OCI-LY1 (cell line): ENCODE measurements around the gene SLC17A9.

Experiments
- H2AFZ ChIP-seq: fragments of 200-600 bp; sonication (generic), shearing (Covaris generic); 2 replicates; pipeline ENCODE4 v1.6.0; 2014; ENCODE audit warnings: antibody characterized with exemption, mild to moderate bottlenecking, low read length
- H3F3A ChIP-seq: fragments of 200-600 bp; sonication (generic), shearing (Covaris generic); 2 replicates; pipeline ENCODE4 v1.6.0; 2014; ENCODE audit warnings: mild to moderate bottlenecking, antibody characterized with exemption, low read length, moderate library complexity; ENCODE audit not compliant: insufficient read depth
- H3K27ac ChIP-seq: fragments of 200-600 bp; sonication (generic); 2 replicates; pipeline ENCODE4 v1.5.1; 2014; ENCODE audit warnings: low read length, mixed run types, mild to moderate bottlenecking, low read depth; ENCODE audit not compliant: poor library complexity, severe bottlenecking
- H3K27me3 ChIP-seq: fragments of 200-600 bp; sonication (generic); 2 replicates; pipeline ENCODE4 v1.6.0; 2014; ENCODE audit warnings: antibody characterized with exemption, mild to moderate bottlenecking, low read length, moderate library complexity; ENCODE audit not compliant: insufficient read depth
- H3K36me3 ChIP-seq: fragments of 200-600 bp; sonication (generic); 2 replicates; pipeline ENCODE4 v1.6.1; 2014; ENCODE audit warnings: mild to moderate bottlenecking, antibody characterized with exemption, low read length, moderate library complexity, mixed read lengths; ENCODE audit not compliant: insufficient read depth
- H3K4me1 ChIP-seq: fragments of 200-600 bp; sonication (generic); 2 replicates; pipeline ENCODE4 v1.5.1; 2014; ENCODE audit warnings: mild to moderate bottlenecking, low read length, moderate library complexity; ENCODE audit not compliant: insufficient read depth, severe bottlenecking
- H3K4me2 ChIP-seq: fragments of 200-600 bp; sonication (generic), shearing (Covaris generic); 2 replicates; pipeline ENCODE4 v1.6.1; 2014; ENCODE audit warnings: low read length
- H3K4me3 ChIP-seq: fragments of 200-600 bp; sonication (generic); 2 replicates; pipeline ENCODE4 v1.5.1; 2014; ENCODE audit warnings: low read length, low read depth, mild to moderate bottlenecking, mixed read lengths; ENCODE audit not compliant: poor library complexity, severe bottlenecking
- H3K79me2 ChIP-seq: fragments of 200-600 bp; shearing (Covaris generic); 2 replicates; pipeline ENCODE4 v1.6.1; 2016; ENCODE audit warnings: mixed run types, low read length, mixed read lengths; ENCODE audit not compliant: insufficient read depth
- H3K9ac ChIP-seq: fragments of 200-600 bp; sonication (generic), shearing (Covaris generic); 2 replicates; pipeline ENCODE4 v1.6.1; 2014; ENCODE audit warnings: mild to moderate bottlenecking, low read length, mixed read lengths
- H3K9me2 ChIP-seq: fragments of 200-600 bp; sonication (generic), shearing (Covaris generic); 2 replicates; pipeline ENCODE4 v1.6.1; 2014; ENCODE audit warnings: low read depth, mild to moderate bottlenecking, low read length, mixed read lengths
- H3K9me3 ChIP-seq: fragments of 200-600 bp; shearing (Covaris generic); 2 replicates; pipeline ENCODE4 v1.6.1; 2014; ENCODE audit warnings: low read length, mixed read lengths
- H4K20me1 ChIP-seq: fragments of 200-600 bp; sonication (generic), shearing (Covaris generic); 2 replicates; pipeline ENCODE4 v1.6.0; 2016; ENCODE audit warnings: mild to moderate bottlenecking, low read length; ENCODE audit not compliant: insufficient read depth
- CTCF ChIP-seq: fragments of 200-600 bp; sonication (generic), shearing (Covaris generic); IDR thresholded peaks from 2 replicates; pipeline ENCODE4 v1.5.1; 2017; ENCODE audit warnings: mild to moderate bottlenecking, antibody characterized with exemption, low read length, moderate library complexity, mixed read lengths
- EZH2 ChIP-seq: fragments of 200-600 bp; sonication (generic), shearing (Covaris generic); IDR thresholded peaks from 2 replicates; pipeline ENCODE4 v1.8.0; 2017; ENCODE audit warnings: borderline replicate concordance, mixed run types, mild to moderate bottlenecking, antibody characterized with exemption, low read length, moderate library complexity, mixed read lengths

SLC17A9 gene

GRCh38 chr20:63014287-63014686 is 61.8 kb downstream of the SLC17A9 start:
- peaks cover 21% of the 10 kb centered on the region for H3K9me3 ChIP-seq
- no peak overlapping the region for H3K9ac ChIP-seq
- no peak overlapping the region for H3K4me3 ChIP-seq
- H3K79me2 ChIP-seq, result no peaks in the 10 kb centered on the region
- no peaks in the 10 kb centered on the region for H3K9me2 ChIP-seq
- H3K27ac ChIP-seq, result no peak overlapping the region
- H3F3A ChIP-seq, result no peaks in the 10 kb centered on the region
- H4K20me1 ChIP-seq, result no peaks in the 10 kb centered on the region
- TF ChIP-seq CTCF, result no peak
- peaks cover 19% of the 10 kb centered on the region for H3K4me1 ChIP-seq
- peaks cover 3% of the 10 kb centered on the region; the same call in 1 of the 2 replicates for H3K36me3 ChIP-seq
- peaks cover 31% of the 10 kb centered on the region; the same call in 1 of the 2 replicates for H3K27me3 ChIP-seq
- H2AFZ ChIP-seq, result no peak overlapping the region
- no peak overlapping the region for H3K4me2 ChIP-seq

- no peak overlapping the region for H3K4me2 ChIP-seq
- TF ChIP-seq EZH2, result no peak
- H3K27ac ChIP-seq, result no peak overlapping the region
- H3K9me2 ChIP-seq, result no peaks in the 10 kb centered on the region
- H3K4me3 ChIP-seq, result no peak overlapping the region
- no peaks in the 10 kb centered on the region for H3F3A ChIP-seq
- no peaks in the 10 kb centered on the region for H3K79me2 ChIP-seq
- H4K20me1 ChIP-seq, result no peaks in the 10 kb centered on the region
- H3K4me1 ChIP-seq, result peaks cover 14% of the 10 kb centered on the region
- no peak overlapping the region for H3K9ac ChIP-seq
- H3K9me3 ChIP-seq, result peaks cover 21% of the 10 kb centered on the region
- peaks cover 31% of the 10 kb centered on the region; the same call in 1 of the 2 replicates for H3K27me3 ChIP-seq
- H3K36me3 ChIP-seq, result peaks cover 3% of the 10 kb centered on the region; the same call in 1 of the 2 replicates
- H2AFZ ChIP-seq, result no peak overlapping the region
These were observed 62.2 kb downstream of the SLC17A9 start for GRCh38 chr20:63014710-63015109.

GRCh38 chr20:63015147-63015661 is 62.7 kb downstream of the SLC17A9 start:
- H3K4me2 ChIP-seq, result no peak overlapping the region
- H3K9me3 ChIP-seq, result peaks cover 21% of the 10 kb centered on the region
- no peaks in the 10 kb centered on the region for H3F3A ChIP-seq
- no peaks in the 10 kb centered on the region for H3K79me2 ChIP-seq
- no peak overlapping the region for H3K4me3 ChIP-seq
- H3K9me2 ChIP-seq, result no peaks in the 10 kb centered on the region
- TF ChIP-seq EZH2, result no peak
- no peak for TF ChIP-seq CTCF
- H2AFZ ChIP-seq, result no peak overlapping the region
- H3K9ac ChIP-seq, result no peak overlapping the region
- no peak overlapping the region for H3K27ac ChIP-seq
- H3K27me3 ChIP-seq, result peaks cover 31% of the 10 kb centered on the region; the same call in 1 of the 2 replicates
- peaks cover 9% of the 10 kb centered on the region for H3K4me1 ChIP-seq
- peaks cover 3% of the 10 kb centered on the region; the same call in 1 of the 2 replicates for H3K36me3 ChIP-seq
- H4K20me1 ChIP-seq, result no peaks in the 10 kb centered on the region
